Astrocyte (in vitro differentiated cells and primary cell): ENCODE results near the gene CTDP1.

Experiments used
- EZH2 ChIP-seq: IDR thresholded peaks from 2 replicates; pipeline ENCODE4 v1.6.1; 2012; ENCODE audit warnings: mild to moderate bottlenecking, low read length, inconsistent platforms; ENCODE audit not compliant: insufficient read depth
- TF ChIP-seq, protein P1 (sequence below): IDR thresholded peaks from 2 replicates; pipeline ENCODE4 v1.5.1; 2011; ENCODE audit warnings: low read depth, mild to moderate bottlenecking, inconsistent platforms, low read length, moderate library complexity; ENCODE audit not compliant: insufficient read depth

DNA sequence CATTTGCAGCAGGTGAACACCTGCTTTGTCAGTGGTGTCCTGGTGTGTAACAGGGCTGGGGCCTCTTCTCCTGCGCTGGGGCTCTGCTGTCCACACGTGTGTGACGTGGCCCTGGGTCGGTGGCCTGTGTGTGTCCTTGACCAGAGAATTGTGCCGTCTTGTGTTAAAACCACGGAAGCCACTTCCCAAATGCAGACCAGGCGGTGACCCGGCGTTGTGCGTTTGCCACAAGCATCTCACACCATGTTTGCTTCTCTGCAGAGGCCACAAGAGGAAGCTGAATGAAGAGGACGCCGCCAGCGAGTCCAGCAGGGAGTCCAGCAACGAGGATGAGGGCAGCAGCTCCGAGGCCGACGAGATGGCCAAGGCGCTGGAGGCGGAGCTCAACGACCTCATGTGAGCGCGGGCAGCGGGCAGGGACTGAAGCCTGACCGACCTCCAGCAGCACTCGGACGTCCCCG, 73.8 kb downstream of the CTDP1 start:
- TF ChIP-seq, protein P1, sequence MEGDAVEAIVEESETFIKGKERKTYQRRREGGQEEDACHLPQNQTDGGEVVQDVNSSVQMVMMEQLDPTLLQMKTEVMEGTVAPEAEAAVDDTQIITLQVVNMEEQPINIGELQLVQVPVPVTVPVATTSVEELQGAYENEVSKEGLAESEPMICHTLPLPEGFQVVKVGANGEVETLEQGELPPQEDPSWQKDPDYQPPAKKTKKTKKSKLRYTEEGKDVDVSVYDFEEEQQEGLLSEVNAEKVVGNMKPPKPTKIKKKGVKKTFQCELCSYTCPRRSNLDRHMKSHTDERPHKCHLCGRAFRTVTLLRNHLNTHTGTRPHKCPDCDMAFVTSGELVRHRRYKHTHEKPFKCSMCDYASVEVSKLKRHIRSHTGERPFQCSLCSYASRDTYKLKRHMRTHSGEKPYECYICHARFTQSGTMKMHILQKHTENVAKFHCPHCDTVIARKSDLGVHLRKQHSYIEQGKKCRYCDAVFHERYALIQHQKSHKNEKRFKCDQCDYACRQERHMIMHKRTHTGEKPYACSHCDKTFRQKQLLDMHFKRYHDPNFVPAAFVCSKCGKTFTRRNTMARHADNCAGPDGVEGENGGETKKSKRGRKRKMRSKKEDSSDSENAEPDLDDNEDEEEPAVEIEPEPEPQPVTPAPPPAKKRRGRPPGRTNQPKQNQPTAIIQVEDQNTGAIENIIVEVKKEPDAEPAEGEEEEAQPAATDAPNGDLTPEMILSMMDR, result no peak
- TF ChIP-seq EZH2, result no peak
